ENCODE results near the gene ASNSD1. TPM values are rescaled to one million over a fixed set of nuclear protein-coding genes. Genes with fewer than 3 reads are reported as not detected.
A peak's percentile ranks its signal among the peaks of the same experiment; 100 is the strongest.

ASNSD1 gene
- total and polyA plus RNA-seq, 7 experiments from 2014 or later: 24.0 to 69.3 (median 44.8) TPM

GRCh38 chr2:189623049-189623448 lies 38.2 kb upstream of the ASNSD1 start:
- no peak for ATAC-seq
- Mint-ChIP-seq H3K4me3 (no peak overlapping the region), H3K9me3 (peaks cover 0 to 2% (median 0%) of the 10 kb centered on the region in 11 donors), H3K4me1 (peaks cover 6 to 30% (median 27%) of the 10 kb centered on the region in 7 donors), H3K27me3 (no peaks in the 10 kb centered on the region), H3K27ac (no peak overlapping the region), H3K36me3 (no peaks in the 10 kb centered on the region)
- intact Hi-C loops (cut with micrococcal nuclease): no loop called here
- CTCF ChIA-PET: interaction anchor here (0.8 kb wide), 1 partner anchor 12 kb away, joined by 3 read pairs; no protein-coding TSS in a partner anchor
- Histone ChIP-seq H3K27ac (ENCODE audit: low read depth, low read length) (no peak overlapping the region), H3K36me3 (ENCODE audit: control insufficient read depth in 2 of 3, insufficient read depth in 3 of 3, low read length in 3 of 3) (no peaks in the 10 kb centered on the region), H3K4me1 (ENCODE audit: control insufficient read depth in 2 of 2, insufficient read depth in 2 of 2, low read length in 2 of 2) (peaks cover 0 to 9% of the 10 kb centered on the region in 2 donors), H3K27me3 (ENCODE audit: control insufficient read depth in 2 of 2, insufficient read depth in 2 of 2, low read length in 2 of 2) (no peaks in the 10 kb centered on the region), H3K9me3 (ENCODE audit: control insufficient read depth in 2 of 3, low read length in 3 of 3) (no peaks in the 10 kb centered on the region), H3K4me3 (ENCODE audit: low read length) (no peak overlapping the region)
- DNase-seq: no peak
- POLR2A ChIA-PET: interaction anchor here (0.8 kb wide), 1 partner anchor 31 kb away, joined by 3 read pairs; no protein-coding TSS in a partner anchor

GRCh38 chr2:189624648-189625355 lies 36.5 kb upstream of the ASNSD1 start:
- Mint-ChIP-seq H3K36me3 (no peaks in the 10 kb centered on the region), H3K27me3 (no peaks in the 10 kb centered on the region), H3K4me1 (peaks cover 6 to 32% (median 27%) of the 10 kb centered on the region in 7 donors), H3K4me3 (no peak overlapping the region), H3K9me3 (no peaks in the 10 kb centered on the region), H3K27ac (peak overlapping the region in 1 of 9 donors; percentile 14)
- DNase-seq (no peak), ATAC-seq (no peak)
- Histone ChIP-seq H3K4me3 (ENCODE audit: low read length) (no peak overlapping the region), H3K9me3 (ENCODE audit: control insufficient read depth in 2 of 3, low read length in 3 of 3) (no peaks in the 10 kb centered on the region), H3K36me3 (ENCODE audit: control insufficient read depth in 2 of 3, insufficient read depth in 3 of 3, low read length in 3 of 3) (no peaks in the 10 kb centered on the region), H3K4me1 (ENCODE audit: control insufficient read depth in 2 of 2, insufficient read depth in 2 of 2, low read length in 2 of 2) (peaks cover 0 to 9% of the 10 kb centered on the region in 2 donors), H3K27me3 (ENCODE audit: control insufficient read depth in 2 of 2, insufficient read depth in 2 of 2, low read length in 2 of 2) (no peaks in the 10 kb centered on the region), H3K27ac (ENCODE audit: low read depth, low read length) (no peak overlapping the region)
- intact Hi-C loops (cut with micrococcal nuclease): no loop called here
- CTCF ChIA-PET: no interaction called here
- POLR2A ChIA-PET: interaction anchor here (0.6 kb wide), 1 partner anchor 39 kb away, joined by 3 read pairs; no protein-coding TSS in a partner anchor

DNA sequence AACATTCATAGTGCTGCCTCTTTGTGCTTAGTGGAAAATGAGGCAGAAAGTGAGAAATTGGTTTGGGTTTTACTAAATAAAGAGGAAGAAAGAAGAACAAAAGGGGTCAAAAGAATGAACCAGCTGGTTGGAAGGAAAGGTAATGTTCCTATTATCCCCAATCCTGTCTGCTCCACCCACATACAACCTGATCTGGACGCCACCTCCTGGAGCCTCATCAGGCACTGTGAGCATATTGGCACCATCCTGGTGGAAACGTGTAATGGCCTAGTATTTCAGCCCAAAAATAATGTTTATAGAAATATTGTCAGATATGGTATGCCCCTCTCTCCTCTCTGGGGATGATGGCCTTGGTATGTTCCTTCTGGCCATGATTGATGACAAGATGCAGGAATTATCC lies 35.6 kb upstream of the ASNSD1 start:
- POLR2A ChIA-PET: no interaction called here
- H3K27me3 Mint-ChIP-seq: no peaks in the 10 kb centered on the region

DNA sequence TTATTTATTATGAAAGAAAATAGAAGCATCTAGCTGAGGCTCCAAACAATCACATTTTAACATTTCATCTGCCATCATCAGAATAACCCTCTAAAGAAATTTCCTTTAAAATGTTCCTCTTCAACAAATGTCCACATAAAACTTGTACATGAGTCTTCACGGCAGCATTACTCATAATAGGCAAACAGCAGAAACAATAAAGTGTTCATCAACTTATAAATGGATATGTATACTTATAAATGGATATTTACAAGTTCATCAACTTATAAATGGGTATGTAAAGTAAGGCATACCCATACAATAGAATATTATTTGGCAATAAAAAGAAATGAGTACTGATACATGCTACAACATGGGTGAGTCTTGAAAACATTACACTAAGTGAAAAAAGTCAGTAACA lies 33.5 kb upstream of the ASNSD1 start:
- no peaks in the 10 kb centered on the region for H3K9me3 ChIP-seq (ENCODE audit: control insufficient read depth in 2 of 3, low read length in 3 of 3)
- H3K27me3 ChIP-seq (ENCODE audit: control insufficient read depth in 2 of 2, insufficient read depth in 2 of 2, low read length in 2 of 2): no peaks in the 10 kb centered on the region
- Mint-ChIP-seq H3K9me3 (no peaks in the 10 kb centered on the region), H3K27me3 (no peaks in the 10 kb centered on the region), H3K4me1 (peaks cover 6 to 34% (median 27%) of the 10 kb centered on the region in 7 donors), H3K27ac (no peak overlapping the region), H3K36me3 (no peaks in the 10 kb centered on the region), H3K4me3 (no peak overlapping the region)
- ChIA-PET CTCF (no interaction called here), POLR2A (no interaction called here)
- H3K4me3 ChIP-seq (ENCODE audit: low read length): no peak overlapping the region
- peaks cover 0 to 9% of the 10 kb centered on the region in 2 donors for H3K4me1 ChIP-seq (ENCODE audit: control insufficient read depth in 2 of 2, insufficient read depth in 2 of 2, low read length in 2 of 2)
- intact Hi-C loops (cut with micrococcal nuclease): no loop called here
- no peaks in the 10 kb centered on the region for H3K36me3 ChIP-seq (ENCODE audit: control insufficient read depth in 2 of 3, insufficient read depth in 3 of 3, low read length in 3 of 3)
- DNase-seq (no peak), ATAC-seq (no peak)
- no peak overlapping the region for H3K27ac ChIP-seq (ENCODE audit: low read depth, low read length)

More for the DNA sequence above, 35.6 kb upstream of the ASNSD1 start:
- H3K4me1 Mint-ChIP-seq: peaks cover 6 to 32% (median 27%) of the 10 kb centered on the region in 7 donors
- CTCF ChIA-PET: interaction anchor here (0.5 kb wide), 1 partner anchor 84 kb away, joined by 4 read pairs; no protein-coding TSS in a partner anchor
- peak overlapping the region in 3 of 9 donors; percentile 17 to 78 (median 38) for H3K27ac Mint-ChIP-seq
- H3K4me3 ChIP-seq (ENCODE audit: low read length): no peak overlapping the region
- intact Hi-C loops (cut with micrococcal nuclease): no loop called here
- DNase-seq (no peak), ATAC-seq (no peak)
- no peaks in the 10 kb centered on the region for H3K9me3 Mint-ChIP-seq
- H3K4me3 Mint-ChIP-seq: peak overlapping the region in 2 of 10 donors; percentile 19 to 42
- H3K4me1 ChIP-seq (ENCODE audit: control insufficient read depth in 2 of 2, insufficient read depth in 2 of 2, low read length in 2 of 2): peaks cover 0 to 9% of the 10 kb centered on the region in 2 donors
- H3K27me3 ChIP-seq (ENCODE audit: control insufficient read depth in 2 of 2, insufficient read depth in 2 of 2, low read length in 2 of 2): no peaks in the 10 kb centered on the region
- H3K36me3 Mint-ChIP-seq: no peaks in the 10 kb centered on the region
- no peaks in the 10 kb centered on the region for H3K9me3 ChIP-seq (ENCODE audit: control insufficient read depth in 2 of 3, low read length in 3 of 3)
- H3K36me3 ChIP-seq (ENCODE audit: control insufficient read depth in 2 of 3, insufficient read depth in 3 of 3, low read length in 3 of 3): no peaks in the 10 kb centered on the region
- H3K27ac ChIP-seq (ENCODE audit: low read depth, low read length): no peak overlapping the region

DNA sequence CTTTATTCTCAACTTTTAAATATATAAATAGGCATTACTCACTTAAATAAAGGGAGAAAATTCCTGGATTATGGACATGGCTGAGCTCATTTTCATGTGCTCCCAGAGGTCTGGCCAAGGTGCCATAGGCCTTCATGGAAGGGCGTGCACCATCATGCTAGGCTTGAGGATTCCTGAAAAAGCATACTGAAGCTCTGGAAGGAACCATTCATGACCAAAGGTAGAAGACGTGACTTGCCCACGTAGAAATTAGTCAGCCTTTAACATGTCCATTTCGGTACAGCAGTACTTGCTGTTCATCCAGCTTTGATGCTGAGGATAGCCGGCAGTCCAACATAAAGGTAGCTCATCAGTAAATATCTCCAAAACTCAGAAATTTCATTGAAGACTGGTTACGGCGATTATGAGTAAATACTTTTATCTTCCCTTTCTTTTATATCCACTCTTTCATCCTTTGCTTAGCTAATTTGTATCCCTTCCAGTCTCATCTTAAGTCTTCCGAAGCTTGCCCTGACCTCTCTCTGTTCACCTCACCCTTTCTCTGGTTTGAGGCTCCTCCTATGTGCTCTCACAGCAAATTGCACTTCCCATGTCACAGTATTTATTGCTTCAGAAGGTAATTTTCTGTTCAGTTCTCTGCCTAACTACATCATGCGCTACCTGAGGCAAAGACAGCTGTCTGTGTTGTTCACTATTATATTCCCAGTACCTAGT lies 32.3 kb upstream of the ASNSD1 start:
- Mint-ChIP-seq H3K4me3 (no peak overlapping the region), H3K9me3 (no peaks in the 10 kb centered on the region), H3K27me3 (no peaks in the 10 kb centered on the region), H3K4me1 (peaks cover 6 to 41% (median 28%) of the 10 kb centered on the region in 7 donors), H3K36me3 (no peaks in the 10 kb centered on the region), H3K27ac (no peak overlapping the region)
- no peaks in the 10 kb centered on the region for H3K9me3 ChIP-seq (ENCODE audit: control insufficient read depth in 2 of 3, low read length in 3 of 3)
- POLR2A ChIA-PET: interaction anchor here (0.6 to 1.4 kb wide), 2 partner anchors 30 to 163 kb away, joined by 3 read pairs; no protein-coding TSS in a partner anchor
- ATAC-seq: no peak
- intact Hi-C loops (cut with micrococcal nuclease): no loop called here
- peaks cover 0 to 9% of the 10 kb centered on the region in 2 donors for H3K4me1 ChIP-seq (ENCODE audit: control insufficient read depth in 2 of 2, insufficient read depth in 2 of 2, low read length in 2 of 2)
- H3K27ac ChIP-seq (ENCODE audit: low read depth, low read length): no peak overlapping the region
- H3K36me3 ChIP-seq (ENCODE audit: control insufficient read depth in 2 of 3, insufficient read depth in 3 of 3, low read length in 3 of 3): no peaks in the 10 kb centered on the region
- no peak overlapping the region for H3K4me3 ChIP-seq (ENCODE audit: low read length)
- DNase-seq: no peak
- CTCF ChIA-PET: interaction anchor here (1.1 to 1.5 kb wide), 2 partner anchors 30 to 217 kb away, joined by 3 to 5 read pairs; no protein-coding TSS in a partner anchor
- no peaks in the 10 kb centered on the region for H3K27me3 ChIP-seq (ENCODE audit: control insufficient read depth in 2 of 2, insufficient read depth in 2 of 2, low read length in 2 of 2)

GRCh38 chr2:189629531-189630453 lies 31.5 kb upstream of the ASNSD1 start:
- Mint-ChIP-seq H3K27ac (no peak overlapping the region), H3K4me1 (peaks cover 1 to 35% (median 23%) of the 10 kb centered on the region in 7 donors), H3K4me3 (no peak overlapping the region), H3K9me3 (no peaks in the 10 kb centered on the region), H3K27me3 (no peaks in the 10 kb centered on the region), H3K36me3 (no peaks in the 10 kb centered on the region)
- Histone ChIP-seq H3K27me3 (ENCODE audit: control insufficient read depth in 2 of 2, insufficient read depth in 2 of 2, low read length in 2 of 2) (no peaks in the 10 kb centered on the region), H3K9me3 (ENCODE audit: control insufficient read depth in 2 of 3, low read length in 3 of 3) (no peaks in the 10 kb centered on the region), H3K4me1 (ENCODE audit: control insufficient read depth in 2 of 2, insufficient read depth in 2 of 2, low read length in 2 of 2) (peaks cover 0 to 9% of the 10 kb centered on the region in 2 donors), H3K4me3 (ENCODE audit: low read length) (no peak overlapping the region), H3K36me3 (ENCODE audit: control insufficient read depth in 2 of 3, insufficient read depth in 3 of 3, low read length in 3 of 3) (no peaks in the 10 kb centered on the region), H3K27ac (ENCODE audit: low read depth, low read length) (no peak overlapping the region)
- no peak for ATAC-seq
- ChIA-PET CTCF (interaction anchor here (0.5 to 1.5 kb wide), 3 partner anchors 29 to 218 kb away, joined by 3 to 5 read pairs (median 3); no protein-coding TSS in a partner anchor), POLR2A (interaction anchor here (1.4 kb wide), 1 partner anchor 29 kb away, joined by 3 read pairs; no protein-coding TSS in a partner anchor)
- DNase-seq: no peak
- intact Hi-C loops (cut with micrococcal nuclease): no loop called here
